A549 (cell line): ENCODE measurements around the gene TSHZ2. TPM values are rescaled to one million over a fixed set of nuclear protein-coding genes. Genes with fewer than 3 reads are reported as not detected.

Source experiments
- ATAC-seq, 2 experiments: fragments of 200-7000 bp in 1 of 2; fragments of >200 bp in 1 of 2; cut with Nextera tagmentation in 1 of 2; cut with Tn5 transposase in 1 of 2; 3 replicates each; pipeline versions ENCODE4 v1.8.0 to v1.9.1; 2018 to 2020; ENCODE audit warnings: mild to moderate bottlenecking in 1 of 2, moderate library complexity in 1 of 2
- CTCF ChIA-PET: fragments of 300-600 bp; sonication (Branson Sonifier 250); formaldehyde crosslinking; extraction: SDS; loops from one replicate; lab custom pipeline; 2021; ENCODE audit warnings: antibody characterized with exemption, inconsistent platforms; lab: Yijun Ruan, JAX
- POLR2A ChIA-PET: fragments of 350-600 bp; formaldehyde crosslinking; extraction: SDS; loops from one replicate; lab custom pipeline; 2021; ENCODE audit warnings: antibody characterized with exemption, inconsistent platforms; lab: Yijun Ruan, JAX
- DNase-seq, 2 experiments: peaks; one replicate each; pipeline versions ENCODE4 v3.0.0 to v3.0.0-alpha.2; 2011 to 2016; ENCODE audit warnings: low read depth in 1 of 2, low spot score in 1 of 2
- FAIRE-seq: peaks from 2 replicates; lab custom pipeline; 2011; peaks lifted over from hg19 to GRCh38; lab: Jason Lieb, UNC
- H3K27ac ChIP-seq, 2 experiments: fragments of >200 bp; sonication (Bioruptor Twin); formaldehyde crosslinking; 3 replicates each; pipeline ENCODE4 v1.5.1; 2016 to 2017
- H3K4me1 ChIP-seq: fragments of >200 bp; sonication (Bioruptor Twin); formaldehyde crosslinking; 3 replicates; pipeline ENCODE4 v1.6.1; 2016
- H3K4me2 ChIP-seq: fragments of >200 bp; sonication (Bioruptor Twin); formaldehyde crosslinking; 3 replicates; pipeline ENCODE4 v1.6.1; 2016
- H3K4me3 ChIP-seq: fragments of >200 bp; sonication (Bioruptor Twin); formaldehyde crosslinking; 3 replicates; pipeline ENCODE4 v1.5.1; 2016
- H3K9me3 ChIP-seq: fragments of >200 bp; sonication (Bioruptor Twin); formaldehyde crosslinking; 3 replicates; pipeline ENCODE4 v1.6.1; 2016
- BHLHE40 ChIP-seq: IDR thresholded peaks from 2 replicates; pipeline ENCODE4 v1.6.1; 2012; ENCODE audit warnings: low read depth, low read length, inconsistent platforms
- CHD2 ChIP-seq: fragments of 150-350 bp; IDR thresholded peaks from 2 replicates; pipeline ENCODE4 v1.6.1; 2014; ENCODE audit warnings: low read length; ENCODE audit not compliant: partially characterized antibody
- EP300 ChIP-seq, 2 experiments: fragments of >200 bp; sonication (Bioruptor Twin); formaldehyde crosslinking; IDR thresholded peaks; 2 replicates in 1 of 2; 3 replicates in 1 of 2; pipeline ENCODE4 v1.6.1; 2016 to 2017
- ESRRA ChIP-seq: fragments of 150-350 bp; IDR thresholded peaks from 2 replicates; pipeline ENCODE4 v1.6.1; 2014; ENCODE audit warnings: mild to moderate bottlenecking, low read length, borderline replicate concordance
- HDAC2 ChIP-seq: fragments of 200-600 bp; sonication (generic); IDR thresholded peaks from 2 replicates; pipeline ENCODE4 v1.6.1; 2016
- HOXB13 ChIP-seq: fragments of 250-450 bp; sonication (Bioruptor Pico); IDR thresholded peaks from 2 replicates; pipeline ENCODE4 v1.5.0; 2020; ENCODE audit warnings: low read depth, mild to moderate bottlenecking, moderate library complexity
- KDM1A ChIP-seq: fragments of 200-600 bp; sonication (generic); IDR thresholded peaks from 2 replicates; pipeline ENCODE4 v1.6.1; 2016; ENCODE audit warnings: low read depth, mild to moderate bottlenecking
- NFE2L2 ChIP-seq: fragments of 150-350 bp; conservative IDR thresholded peaks from 2 replicates; pipeline ENCODE4 v1.6.1; 2014; ENCODE audit warnings: low read length
- NR3C1 ChIP-seq: fragments of >200 bp; sonication (Bioruptor Twin); formaldehyde crosslinking; IDR thresholded peaks from 3 replicates; pipeline ENCODE4 v1.6.1; 2017
- RAD21 ChIP-seq, 2 experiments: fragments of >200 bp in 1 of 2; sonication (Bioruptor Twin) in 1 of 2; formaldehyde crosslinking in 1 of 2; IDR thresholded peaks in 1 of 2; conservative IDR thresholded peaks in 1 of 2; 2 replicates in 1 of 2; 3 replicates in 1 of 2; pipeline ENCODE4 v1.6.1; 2012 to 2018; ENCODE audit warnings: inconsistent platforms in 1 of 2
- RCOR1 ChIP-seq: fragments of 150-350 bp; IDR thresholded peaks from 2 replicates; pipeline ENCODE4 v1.6.1; 2014; ENCODE audit warnings: antibody characterized with exemption, low read length, low read depth
- REST ChIP-seq: fragments of 200-600 bp; sonication (generic); IDR thresholded peaks from 2 replicates; pipeline ENCODE4 v1.6.1; 2016; ENCODE audit warnings: antibody characterized with exemption, mild to moderate bottlenecking, moderate library complexity
- RNF2 ChIP-seq: fragments of 200-600 bp; sonication (generic); IDR thresholded peaks from 2 replicates; pipeline ENCODE4 v1.6.1; 2016; ENCODE audit warnings: low read depth, mild to moderate bottlenecking, antibody characterized with exemption, moderate library complexity, borderline replicate concordance
- SMC3 ChIP-seq: fragments of >200 bp; sonication (Bioruptor Twin); formaldehyde crosslinking; IDR thresholded peaks from 3 replicates; pipeline ENCODE4 v1.6.1; 2018; ENCODE audit warnings: inconsistent platforms
- TFCP2L1 ChIP-seq: fragments of 250-450 bp; sonication (Bioruptor Pico); IDR thresholded peaks from 2 replicates; pipeline ENCODE4 v1.5.0; 2021; ENCODE audit warnings: mild to moderate bottlenecking
- WGBS: methylation state at CpG from one replicate; pipeline ENCODE4 v1.1.6; 2017; ENCODE audit errors: missing lambda C conversion rate; 5-methylcytosine and 5-hydroxymethylcytosine counted together
- polyA plus RNA-seq, 4 experiments: library from polyadenylated mRNA; depleted of rRNA in 3 of 4; stranded (reverse); fragments of >200 nt; fragmentation: RNase III in 1 of 4; extraction: RNeasy Plus Mini Kit Qiagen cat#74134 plus additional on column Dnase treatment in 1 of 4; gene quantifications; 2 replicates in 3 of 4; 3 replicates in 1 of 4; pipeline ENCODE4 v1.2.3, GENCODE V29; 2011 to 2017
- TF ChIP-seq, protein P1 (sequence below): IDR thresholded peaks from 2 replicates; pipeline ENCODE4 v1.6.1; 2012; ENCODE audit warnings: low read depth, borderline replicate concordance
- TF ChIP-seq, protein P2 (sequence below): fragments of 250-450 bp; sonication (Bioruptor Pico); IDR thresholded peaks from 2 replicates; pipeline ENCODE4 v1.5.0; 2020; ENCODE audit warnings: low read depth, mild to moderate bottlenecking, moderate library complexity
- TF ChIP-seq, protein P3 (sequence below): IDR thresholded peaks from 2 replicates; pipeline ENCODE4 v1.6.1; 2012
- TF ChIP-seq, protein P4 (sequence below): fragments of >200 bp; sonication (Bioruptor Twin); formaldehyde crosslinking; IDR thresholded peaks from 2 replicates; pipeline ENCODE4 v1.6.1; 2016

Gene TSHZ2
- polyA plus RNA-seq, 2 of the 4 experiments (the other 2 are of a cell fraction): not detected

DNA sequence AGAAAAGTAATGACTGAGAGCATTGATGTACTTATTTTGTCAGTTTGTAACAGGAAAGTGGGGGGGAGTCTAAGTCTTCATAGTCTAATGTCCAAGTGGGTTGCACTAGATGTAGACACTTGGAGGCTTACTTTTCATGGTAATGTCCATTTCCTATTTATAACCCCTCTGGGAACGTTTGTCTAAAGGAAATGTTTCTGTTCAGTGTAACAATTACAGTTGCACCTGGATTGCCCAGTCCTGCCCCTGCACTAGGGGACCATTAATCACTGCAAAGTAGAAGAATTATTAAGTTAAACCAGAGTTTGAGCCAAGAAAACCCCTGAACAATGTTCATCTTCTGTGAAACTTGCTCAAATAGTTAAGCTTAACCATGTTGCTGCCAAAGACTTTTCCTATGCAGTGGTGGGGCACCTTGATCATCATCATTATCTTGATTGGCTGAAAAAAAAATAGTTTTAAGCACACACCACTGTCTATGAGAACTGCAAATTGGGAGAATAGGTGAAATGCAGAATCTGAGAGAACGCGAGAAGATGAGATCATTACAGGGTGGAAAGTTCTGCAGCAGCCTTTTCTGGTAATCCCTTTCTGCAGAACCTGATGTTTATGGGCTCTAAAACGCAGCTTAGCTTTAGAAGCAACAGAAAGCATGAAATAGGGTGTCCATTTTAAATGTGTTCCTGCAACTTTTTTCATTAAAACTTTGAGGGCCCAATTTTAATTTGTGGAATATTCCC lies 515.5 kb downstream of the TSHZ2 start (continued):
- TF ChIP-seq, protein P1, sequence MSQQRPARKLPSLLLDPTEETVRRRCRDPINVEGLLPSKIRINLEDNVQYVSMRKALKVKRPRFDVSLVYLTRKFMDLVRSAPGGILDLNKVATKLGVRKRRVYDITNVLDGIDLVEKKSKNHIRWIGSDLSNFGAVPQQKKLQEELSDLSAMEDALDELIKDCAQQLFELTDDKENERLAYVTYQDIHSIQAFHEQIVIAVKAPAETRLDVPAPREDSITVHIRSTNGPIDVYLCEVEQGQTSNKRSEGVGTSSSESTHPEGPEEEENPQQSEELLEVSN: no peak
- TF ChIP-seq KDM1A: no peak
- TF ChIP-seq CHD2: no peak
- TF ChIP-seq EP300 (IDR thresholded peaks at IDR 0.05): no peak
- TF ChIP-seq, all 56 proteins: peak for 0

DNA sequence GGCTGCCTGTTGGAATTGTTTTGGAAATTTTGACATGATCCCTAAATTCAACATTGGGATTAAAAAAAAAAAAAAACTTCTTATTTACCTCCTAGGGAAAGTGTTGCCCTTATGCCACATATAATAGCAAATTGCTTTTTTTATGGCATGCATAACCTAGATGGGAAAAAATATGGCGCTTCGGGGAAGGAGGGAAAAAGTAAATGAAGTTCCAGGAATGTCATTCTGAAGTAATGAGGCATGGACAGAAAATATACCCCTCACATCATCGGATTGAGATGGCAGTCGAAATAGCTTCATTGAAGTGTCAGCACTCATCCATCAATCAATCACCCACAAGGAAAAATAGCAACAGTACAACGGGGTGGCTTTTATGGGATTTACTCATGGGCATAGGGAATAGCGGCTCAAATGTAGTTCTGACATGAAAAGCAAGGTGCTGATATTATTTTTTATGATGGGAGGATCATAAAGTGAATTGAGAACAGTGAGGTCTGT lies 516.7 kb downstream of the TSHZ2 start:
- 34% methylated on average over 6 of the region's 6 CpGs for WGBS
- CTCF ChIA-PET: no interaction called here
- no peak for TF ChIP-seq RNF2
- DNase-seq: no peak
- Histone ChIP-seq H3K4me1 (no peaks in the 10 kb centered on the region), H3K27ac (no peak overlapping the region), H3K9me3 (no peaks in the 10 kb centered on the region), H3K4me3 (no peak overlapping the region), H3K4me2 (no peak overlapping the region)
- POLR2A ChIA-PET: no interaction called here
- ATAC-seq: no peak
- FAIRE-seq: no peak

- ATAC-seq (no peak), FAIRE-seq (no peak), DNase-seq (no peak)
- ChIA-PET CTCF (no interaction called here), POLR2A (no interaction called here)
- Histone ChIP-seq H3K4me3 (no peak overlapping the region), H3K27ac (no peak overlapping the region)
- WGBS: 63% methylated on average over 5 of the region's 5 CpGs
- TF ChIP-seq ESRRA (no peak), RAD21 (conservative IDR thresholded peaks at IDR 0.05 in 1 of 2, IDR thresholded peaks at IDR 0.05 in 1 of 2) (no peak), BHLHE40 (no peak), RCOR1 (no peak), RNF2 (no peak), HDAC2 (no peak), SMC3 (no peak), REST (no peak), NR3C1 (no peak), HOXB13 (CRISPR knock-in tag) (no peak), NFE2L2 (no peak), TFCP2L1 (CRISPR knock-in tag) (no peak)
- TF ChIP-seq, protein P2, sequence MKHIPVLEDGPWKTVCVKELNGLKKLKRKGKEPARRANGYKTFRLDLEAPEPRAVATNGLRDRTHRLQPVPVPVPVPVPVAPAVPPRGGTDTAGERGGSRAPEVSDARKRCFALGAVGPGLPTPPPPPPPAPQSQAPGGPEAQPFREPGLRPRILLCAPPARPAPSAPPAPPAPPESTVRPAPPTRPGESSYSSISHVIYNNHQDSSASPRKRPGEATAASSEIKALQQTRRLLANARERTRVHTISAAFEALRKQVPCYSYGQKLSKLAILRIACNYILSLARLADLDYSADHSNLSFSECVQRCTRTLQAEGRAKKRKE (CRISPR knock-in tag): no peak
- TF ChIP-seq, protein P3, sequence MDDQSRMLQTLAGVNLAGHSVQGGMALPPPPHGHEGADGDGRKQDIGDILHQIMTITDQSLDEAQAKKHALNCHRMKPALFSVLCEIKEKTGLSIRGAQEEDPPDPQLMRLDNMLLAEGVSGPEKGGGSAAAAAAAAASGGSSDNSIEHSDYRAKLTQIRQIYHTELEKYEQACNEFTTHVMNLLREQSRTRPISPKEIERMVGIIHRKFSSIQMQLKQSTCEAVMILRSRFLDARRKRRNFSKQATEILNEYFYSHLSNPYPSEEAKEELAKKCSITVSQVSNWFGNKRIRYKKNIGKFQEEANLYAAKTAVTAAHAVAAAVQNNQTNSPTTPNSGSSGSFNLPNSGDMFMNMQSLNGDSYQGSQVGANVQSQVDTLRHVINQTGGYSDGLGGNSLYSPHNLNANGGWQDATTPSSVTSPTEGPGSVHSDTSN: no peak
- TF ChIP-seq, protein P4, sequence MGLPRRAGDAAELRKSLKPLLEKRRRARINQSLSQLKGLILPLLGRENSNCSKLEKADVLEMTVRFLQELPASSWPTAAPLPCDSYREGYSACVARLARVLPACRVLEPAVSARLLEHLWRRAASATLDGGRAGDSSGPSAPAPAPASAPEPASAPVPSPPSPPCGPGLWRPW: no peak
- TF ChIP-seq, all 56 proteins: peak for 0
- Histone ChIP-seq H3K4me2 (no peak overlapping the region), H3K9me3 (no peaks in the 10 kb centered on the region), H3K4me1 (no peaks in the 10 kb centered on the region)
Measured at GRCh38 chr20:53489528-53489927, 517.4 kb downstream of the TSHZ2 start.
